ENCODE data around the gene ADAMTS8. TPM values are rescaled to one million over a fixed set of nuclear protein-coding genes. Genes with fewer than 3 reads are reported as not detected.

Gene ADAMTS8
- total and polyA plus RNA-seq, 9 of the 15 experiments (the other 6 are each of a cell fraction or from before 2014, with no cell fraction given) = not detected

GRCh38 chr11:130456286-130456685 lies 27.9 kb upstream of the ADAMTS8 start (continued):
- TF ChIP-seq CEBPB (tag; IDR thresholded peaks at IDR 0.05) = no peak
- no peak for TF ChIP-seq ZNF668 (CRISPR knock-in tag; IDR thresholded peaks at IDR 0.05)
- TF ChIP-seq VEZF1 (CRISPR knock-in tag; IDR thresholded peaks at IDR 0.05) = no peak
- no peak for TF ChIP-seq ZBTB26 (CRISPR knock-in tag; IDR thresholded peaks at IDR 0.05)
- no peak for TF ChIP-seq SPI1 (IDR thresholded peaks at IDR 0.05; ENCODE audit: borderline replicate concordance, low read depth, low read length)

DNA sequence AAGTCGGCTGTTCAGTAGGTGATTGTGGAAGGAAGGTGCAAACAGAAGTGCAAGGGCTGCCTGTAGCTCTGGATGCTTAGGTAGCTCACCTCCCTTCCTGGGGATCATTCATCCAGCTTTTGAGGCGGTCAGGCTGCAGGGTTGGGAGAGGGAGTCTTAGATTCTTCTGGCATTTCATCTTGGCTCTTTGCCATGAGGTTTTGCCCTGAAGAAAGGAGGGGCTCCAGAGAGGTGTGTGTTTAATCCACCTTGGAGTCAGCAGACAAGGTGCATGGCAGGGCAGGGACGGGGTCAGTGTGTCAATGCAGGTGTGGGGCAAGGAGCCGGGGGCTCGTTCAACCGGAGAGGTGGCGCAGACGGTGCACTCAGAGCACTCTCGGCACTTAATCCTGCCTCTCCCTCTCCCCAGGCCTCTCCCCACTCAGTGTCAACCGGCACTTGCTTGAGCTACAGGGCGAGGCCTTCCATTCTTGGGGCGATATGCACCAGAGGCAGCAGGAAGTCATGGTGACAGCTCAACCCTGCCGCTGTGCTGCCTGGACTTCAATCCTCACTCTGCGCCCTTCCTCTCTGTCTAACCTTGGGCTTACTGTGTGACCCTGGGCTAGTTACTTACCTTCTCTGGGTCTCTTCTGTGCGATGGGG lies 27.2 kb upstream of the ADAMTS8 start:
- WGBS (ENCODE audit: insufficient coverage, low coverage, missing lambda C conversion rate) = under 1% methylated on average over 9 of the region's 15 CpGs
- no peak overlapping the region for H2AFZ ChIP-seq (ENCODE audit: low read depth, low read length)
- no peak for DNase-seq (ENCODE audit: extremely low read depth in 1 of 4, low spot score in 3 of 4)
- no peaks in the 10 kb centered on the region for H3K79me2 ChIP-seq (ENCODE audit: control insufficient read depth, insufficient read depth, low read length)
- ChIA-PET POLR2A (no interaction called here), CTCF (ENCODE audit: low intra/inter-chr PET ratio) (no interaction called here)
- BruUV-seq (replicated peaks) = no TSS peak
- H3K4me3 ChIP-seq = no peak overlapping the region
- H3K9ac ChIP-seq (ENCODE audit: insufficient read depth in 1 of 2, low read depth in 2 of 2, low read length in 2 of 2) = no peak overlapping the region
- no peaks in the 10 kb centered on the region for H3K9me1 ChIP-seq (ENCODE audit: control insufficient read depth, insufficient read depth, low read length)
- ATAC-seq = no peak
- peaks cover 13 to 55% of the 10 kb centered on the region in 2 experiments; a peak in 4 of 5 replicates for H3K27me3 ChIP-seq (ENCODE audit: control insufficient read depth in 2 of 2, insufficient read depth in 2 of 2, low read length in 2 of 2)
- no peak overlapping the region for H3K4me2 ChIP-seq (ENCODE audit: insufficient read depth, low read length)
- H3K27ac ChIP-seq (ENCODE audit: extremely low read depth, low read depth, low read length) = no peak overlapping the region
- no peaks in the 10 kb centered on the region for H3K36me3 ChIP-seq (ENCODE audit: control insufficient read depth, insufficient read depth, low read length)
- TF ChIP-seq POLR2AphosphoS2 (IDR thresholded peaks at IDR 0.05; ENCODE audit: low read length) (no peak), RNF2 (IDR thresholded peaks at IDR 0.05) (no peak), RNF219 (CRISPR knock-in tag; IDR thresholded peaks at IDR 0.05) (no peak), RBM22 (IDR thresholded peaks at IDR 0.05; ENCODE audit: low read depth, low read length, poor library complexity, severe bottlenecking) (no peak), MYC (IDR thresholded peaks at IDR 0.05; ENCODE audit: low read depth, low read length) (no peak), MYC (CRISPR knock-in tag; IDR thresholded peaks at IDR 0.05; ENCODE audit: borderline replicate concordance, low read depth) (no peak), RCOR1 (IDR thresholded peaks at IDR 0.05; ENCODE audit: borderline replicate concordance in 1 of 2, low read depth in 2 of 2, low read length in 2 of 2) (no peak)
- H4K20me1 ChIP-seq (replicated peaks; ENCODE audit: control insufficient read depth, insufficient read depth, low read length) = no peaks in the 10 kb centered on the region
- FAIRE-seq = no peak
- H3K9me3 ChIP-seq (replicated peaks; ENCODE audit: control insufficient read depth, insufficient read depth, low read depth, low read length) = no peaks in the 10 kb centered on the region
- intact Hi-C loops (cut with micrococcal nuclease) (no loop called here), in situ Hi-C loops (cut with MboI) (no loop called here)
- no peaks in the 10 kb centered on the region for H3K4me1 ChIP-seq (replicated peaks in 1 of 2; ENCODE audit: control insufficient read depth in 2 of 2, insufficient read depth in 2 of 2, low read length in 2 of 2)
